Head of caudate nucleus (tissue), 42 donors: ENCODE measurements around the gene PIK3C2B.

ENCODE experiments used
- DNase-seq, 42 donors: peaks; one replicate each; pipeline versions ENCODE4 v3.0.0 to v3.0.0-alpha.2; 2020 to 2021; ENCODE audit warnings: mixed read lengths in 7 of 42
- intact Hi-C: fragments of 100-400 bp; cut with DNase I; formaldehyde crosslinking; loops from one replicate; pipeline ENCODE4 v1.15.0; 2022

The PIK3C2B gene

GRCh38 chr1:204507317-204508105, 12.9 kb upstream of the PIK3C2B start:
- intact Hi-C loops: no loop called here
- peak in 36 of 42 donors; percentile 17 to 73 (median 45) for DNase-seq

DNA sequence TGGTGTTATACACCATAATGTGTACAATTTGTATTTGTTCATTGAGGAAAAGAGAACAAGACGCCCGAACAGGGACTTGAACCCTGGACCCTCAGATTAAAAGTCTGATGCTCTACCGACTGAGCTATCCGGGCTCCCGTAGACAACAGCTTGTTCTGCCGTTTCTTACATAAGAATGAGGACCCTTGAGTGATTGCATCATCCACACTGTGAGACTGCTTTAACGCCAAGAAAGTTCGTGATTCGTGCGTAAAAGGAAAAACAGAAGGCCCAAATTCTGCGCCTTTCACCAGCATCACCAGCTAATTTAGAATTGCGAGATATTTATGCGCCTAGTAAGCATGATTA, 12.3 kb upstream of the PIK3C2B start:
- intact Hi-C loops: no loop called here
- DNase-seq: peak; percentile 25 to 97 (median 85)

DNA sequence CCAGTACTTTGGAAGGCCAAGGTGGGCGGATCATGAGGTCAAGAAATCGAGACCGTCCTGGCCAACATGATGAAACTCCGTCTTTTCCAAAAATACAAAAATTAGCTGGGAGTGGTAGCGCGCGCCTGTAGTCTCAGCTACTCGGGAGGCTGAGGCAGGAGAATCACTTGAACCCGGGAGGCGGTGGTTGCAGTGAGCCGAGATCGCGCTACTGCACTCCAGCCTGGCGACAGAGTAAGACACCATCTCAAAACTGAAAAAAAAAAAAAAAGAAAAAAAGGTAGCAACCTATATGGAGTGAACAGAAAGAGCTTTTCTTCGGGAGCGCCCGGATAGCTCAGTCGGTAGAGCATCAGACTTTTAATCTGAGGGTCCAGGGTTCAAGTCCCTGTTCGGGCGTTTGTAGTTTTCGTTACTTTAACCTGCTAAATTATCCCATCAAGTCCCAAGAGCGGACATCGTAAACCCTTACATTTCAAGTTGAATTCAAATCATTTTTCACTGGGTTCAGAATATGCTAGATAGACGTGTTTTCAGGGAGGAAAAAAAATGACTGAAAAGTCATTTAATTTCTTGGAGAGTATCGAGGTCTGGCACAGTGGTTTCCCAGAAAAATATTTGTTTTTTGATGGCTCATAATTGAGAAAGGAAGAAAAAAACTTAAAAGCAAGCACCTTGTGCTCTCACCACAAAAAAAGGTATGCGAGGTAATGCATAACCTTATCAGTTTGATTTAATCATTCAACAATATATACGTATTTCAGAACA, 11.8 kb upstream of the PIK3C2B start:
- intact Hi-C loops: no loop called here
- peak; percentile 23 to 90 (median 73) for DNase-seq

DNA sequence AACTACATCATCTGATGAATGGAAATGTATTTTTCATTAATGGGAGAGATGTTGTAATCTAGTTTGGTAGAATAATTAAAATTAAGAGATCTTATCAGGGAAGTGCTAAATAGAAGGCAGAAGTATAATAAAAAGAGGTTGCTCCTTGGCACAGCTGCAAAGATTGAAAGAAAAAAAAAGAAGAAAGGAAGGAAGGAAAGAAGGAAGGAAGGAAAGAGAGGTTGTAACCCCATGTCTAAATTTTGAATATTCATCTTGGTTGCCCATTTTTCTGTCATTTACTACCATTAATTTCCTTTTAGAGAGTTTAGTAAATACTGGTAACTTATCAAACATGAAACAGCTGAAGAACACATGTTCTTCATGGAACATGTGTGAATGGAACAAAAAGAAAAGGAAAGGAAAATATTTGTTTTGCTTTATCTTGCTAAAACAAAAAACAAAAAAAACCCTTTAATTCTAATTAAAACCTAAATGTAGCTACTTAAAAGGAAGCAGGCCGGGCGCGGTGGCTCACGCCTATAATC, 11.1 kb upstream of the PIK3C2B start:
- intact Hi-C loops: no loop called here
- DNase-seq: no peak

GRCh38 chr1:204503913-204504519, 9.4 kb upstream of the PIK3C2B start:
- intact Hi-C loops: loop anchor here (5.0 kb wide), 2 partner anchors 57 to 72 kb away; no protein-coding TSS in a partner anchor
- DNase-seq: no peak

DNA sequence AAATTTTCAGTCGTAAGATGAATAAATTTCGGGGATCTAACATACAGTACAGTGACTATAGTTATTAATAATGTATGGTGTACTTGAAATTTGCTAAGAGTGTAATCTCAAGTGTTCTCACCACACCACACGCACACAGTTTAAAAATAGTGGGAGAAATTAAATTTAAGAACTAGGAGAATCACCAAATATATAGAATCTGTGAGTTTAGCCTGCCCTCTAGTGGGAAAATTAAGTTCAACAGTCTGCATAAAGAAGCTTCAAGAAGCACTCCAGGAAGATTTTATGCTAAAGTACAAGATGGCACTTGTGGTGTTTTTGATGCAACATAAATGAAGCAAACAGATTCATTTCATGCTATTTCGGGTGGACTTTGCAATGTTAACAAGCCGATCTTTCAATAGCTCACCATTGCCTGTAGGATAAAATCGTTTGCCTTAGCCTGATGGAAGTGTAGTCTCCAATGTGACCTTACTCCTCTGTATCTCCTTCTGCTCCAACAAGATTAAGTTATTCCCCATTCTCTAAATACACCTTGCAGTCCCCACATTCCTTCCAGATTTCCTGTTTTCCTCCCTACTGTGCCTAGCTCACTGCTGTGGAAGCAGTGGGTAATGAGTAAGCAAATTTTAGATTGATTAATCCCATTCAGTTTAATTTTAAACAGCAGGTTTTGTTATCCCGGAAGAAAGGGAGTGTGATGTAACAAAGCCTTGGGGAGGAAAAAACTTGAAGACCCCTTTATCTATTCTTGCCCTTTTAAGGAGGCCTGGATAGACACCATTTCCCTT, 8.7 kb upstream of the PIK3C2B start:
- peak in 10 of 42 donors; percentile 40 to 78 (median 54) for DNase-seq

DNA sequence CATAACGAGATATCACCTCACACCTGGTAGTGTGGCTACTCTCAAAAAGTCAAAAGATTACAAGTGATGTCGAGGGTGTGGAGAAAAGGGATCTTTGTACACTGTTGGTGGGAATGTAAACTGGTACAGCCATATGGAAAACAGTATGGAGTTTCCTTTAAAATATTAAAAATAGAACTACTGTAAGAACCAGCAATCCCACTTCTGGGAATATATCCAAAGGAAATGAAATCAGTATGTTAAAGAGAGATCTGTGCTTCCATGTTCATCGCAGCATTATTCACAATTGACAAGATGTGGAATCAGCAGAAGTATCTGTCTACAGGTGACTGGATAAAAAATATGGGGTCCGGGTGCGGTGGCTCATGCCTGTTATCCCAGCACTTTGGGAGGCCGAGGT, 7.6 kb upstream of the PIK3C2B start:
- intact Hi-C loops: loop anchor here (5.0 kb wide), 2 partner anchors 55 to 70 kb away; no protein-coding TSS in a partner anchor
- no peak for DNase-seq

More for the DNA sequence above, 8.7 kb upstream of the PIK3C2B start:
- intact Hi-C loops: loop anchor here (5.0 kb wide), 2 partner anchors 56 to 71 kb away; no protein-coding TSS in a partner anchor

DNA sequence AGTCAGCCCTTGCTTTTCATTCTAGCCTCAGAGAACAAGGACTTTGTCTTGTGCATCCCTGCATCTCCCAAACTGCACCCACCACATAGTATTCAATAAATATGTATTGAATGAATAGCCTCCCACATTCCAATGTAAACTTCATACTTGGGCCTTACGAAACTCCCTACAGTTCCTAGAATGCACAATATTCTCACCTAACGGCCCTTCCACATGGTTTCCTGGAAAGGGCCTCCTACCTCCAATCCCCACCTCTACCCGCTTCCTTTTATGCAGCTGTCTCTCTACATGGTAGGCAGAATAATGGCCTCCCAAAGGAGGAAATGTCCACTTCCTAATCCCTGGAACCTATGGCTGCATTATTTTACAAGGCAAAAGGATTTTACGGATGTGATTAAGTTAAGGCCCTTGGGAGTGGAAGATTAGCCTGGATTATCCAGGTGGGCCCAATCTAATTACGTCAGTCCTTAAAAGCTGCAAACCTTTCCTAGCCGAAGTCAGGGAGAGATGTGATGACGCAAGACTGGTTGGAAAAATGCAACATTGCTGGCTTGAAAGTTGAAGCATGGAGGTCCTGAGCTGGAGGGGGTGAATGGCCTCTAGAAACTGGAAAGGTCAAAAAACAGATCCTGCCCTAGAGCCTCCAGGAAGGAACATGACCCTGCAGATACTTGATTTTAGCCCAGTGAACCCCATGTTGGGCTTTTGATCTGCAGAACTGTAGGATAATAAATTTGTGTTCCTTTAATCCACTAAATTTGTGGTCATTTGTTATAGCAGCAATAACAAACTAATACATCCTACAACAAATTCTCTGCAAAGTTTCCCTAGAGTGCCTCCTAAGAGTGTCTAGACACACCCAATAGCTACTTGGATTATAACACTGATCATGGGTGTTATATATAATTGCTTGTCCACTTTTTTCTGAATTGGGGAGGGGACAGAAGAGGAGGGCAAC, 5.2 kb upstream of the PIK3C2B start:
- DNase-seq: no peak
- intact Hi-C loops: loop anchor here (5.0 kb wide), 2 partner anchors 52 to 67 kb away; no protein-coding TSS in a partner anchor

DNA sequence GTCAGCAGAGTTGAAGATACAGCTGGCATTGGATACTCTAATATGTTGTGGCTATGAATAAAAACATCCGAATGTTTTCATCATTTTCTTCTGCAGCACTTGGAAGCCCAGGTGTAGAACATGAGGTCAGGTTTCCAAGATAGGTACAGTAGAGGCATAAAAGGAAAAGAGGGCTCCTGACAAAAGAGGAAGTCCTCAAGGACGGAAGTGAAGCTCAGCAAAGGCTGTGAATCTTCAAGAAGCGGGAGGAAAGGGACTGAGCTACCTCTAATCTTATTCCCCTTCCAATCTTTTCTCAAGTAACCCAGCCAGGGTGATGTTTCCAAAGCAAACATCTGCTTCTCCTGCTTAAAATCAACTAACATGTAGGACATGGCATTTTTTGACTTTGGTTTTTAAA, 4.4 kb upstream of the PIK3C2B start:
- DNase-seq: no peak
- intact Hi-C loops: no loop called here

- intact Hi-C loops: no loop called here
These were observed 1.2 kb upstream of the PIK3C2B start for GRCh38 chr1:204495777-204496176.

GRCh38 chr1:204495078-204495753, 611 bp upstream of the PIK3C2B start:
- intact Hi-C loops: no loop called here

More at GRCh38 chr1:204495777-204496176, 1.2 kb upstream of the PIK3C2B start:
- no peak for DNase-seq

GRCh38 chr1:204493984-204494280, 673 bp downstream of the PIK3C2B start:
- intact Hi-C loops: no loop called here
- DNase-seq: peak in 37 of 42 donors; percentile 41 to 83 (median 69)

More at GRCh38 chr1:204495078-204495753, 611 bp upstream of the PIK3C2B start:
- no peak for DNase-seq

- intact Hi-C loops: no loop called here
- peak in 25 of 42 donors; percentile 29 to 80 (median 60) for DNase-seq
These were observed 1.2 kb downstream of the PIK3C2B start for GRCh38 chr1:204493145-204493983.

GRCh38 chr1:204491655-204492054, 3.0 kb downstream of the PIK3C2B start:
- DNase-seq: no peak
- intact Hi-C loops: no loop called here

GRCh38 chr1:204487256-204487615, 7.4 kb downstream of the PIK3C2B start:
- intact Hi-C loops: no loop called here
- DNase-seq: no peak
